GM13977 (cell line): ENCODE measurements around the gene HNRNPA2B1.
"Not testable (repeated sequence)": the region's sequence is repeated elsewhere in the genome, so short reads cannot be mapped to it uniquely, and the experiment has no call there.

Source experiments
- DNase-seq: peaks from one replicate; pipeline ENCODE4 v3.0.0; 2012; ENCODE audit warnings: low spot score
- in situ Hi-C: fragments of 300-500 bp; cut with MboI; formaldehyde crosslinking; loops from one replicate; pipeline ENCODE4 v1.12.0; 2022; ENCODE audit warnings: low sequenced_read_pairs, low pct_unique_long_range_greater_than_20kb, mixed read lengths, inconsistent platforms; ENCODE audit not compliant: unreplicated experiment
- TF ChIP-seq, protein P1 (sequence below): IDR thresholded peaks from 2 replicates; pipeline ENCODE4 v1.5.1; 2012; ENCODE audit warnings: mild to moderate bottlenecking, control low read depth; ENCODE audit not compliant: insufficient read depth; ENCODE audit errors: extremely low read depth, missing control alignments

Gene HNRNPA2B1

DNA sequence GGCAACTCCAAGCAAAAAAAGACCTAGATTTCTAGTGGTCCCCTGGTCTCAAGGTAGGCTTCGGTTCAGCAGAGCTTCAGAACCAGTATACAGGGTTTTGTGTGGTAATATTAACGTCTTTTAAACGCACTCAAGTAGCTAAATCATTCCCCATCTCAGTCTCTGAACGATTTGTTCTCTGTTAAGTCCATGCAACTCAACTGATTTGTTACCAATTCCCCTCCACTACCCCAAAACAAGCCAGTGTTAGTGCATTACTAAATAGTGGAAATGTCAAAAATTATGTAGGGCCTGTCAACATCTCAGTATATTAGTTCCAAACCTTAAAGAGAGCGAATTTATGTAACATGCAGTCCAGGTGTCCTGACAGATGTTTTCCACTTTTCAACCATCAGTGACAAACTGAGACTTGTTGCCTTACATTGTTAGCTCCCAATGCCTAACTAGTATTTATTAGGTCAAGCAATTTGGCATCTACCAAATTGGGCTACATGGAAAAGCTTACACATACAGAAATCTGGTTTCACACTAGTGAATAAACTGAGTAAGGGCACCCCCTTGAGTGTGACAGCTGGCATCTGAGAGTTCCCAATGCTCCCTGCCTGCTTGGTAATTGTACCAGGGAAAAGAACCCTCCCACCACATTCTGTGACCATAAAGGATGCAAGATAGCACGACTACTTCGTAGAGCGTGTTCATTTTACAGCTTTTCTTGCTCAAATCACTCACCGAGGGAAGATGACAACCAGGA, 12.2 kb downstream of the HNRNPA2B1 start:
- TF ChIP-seq, protein P1, sequence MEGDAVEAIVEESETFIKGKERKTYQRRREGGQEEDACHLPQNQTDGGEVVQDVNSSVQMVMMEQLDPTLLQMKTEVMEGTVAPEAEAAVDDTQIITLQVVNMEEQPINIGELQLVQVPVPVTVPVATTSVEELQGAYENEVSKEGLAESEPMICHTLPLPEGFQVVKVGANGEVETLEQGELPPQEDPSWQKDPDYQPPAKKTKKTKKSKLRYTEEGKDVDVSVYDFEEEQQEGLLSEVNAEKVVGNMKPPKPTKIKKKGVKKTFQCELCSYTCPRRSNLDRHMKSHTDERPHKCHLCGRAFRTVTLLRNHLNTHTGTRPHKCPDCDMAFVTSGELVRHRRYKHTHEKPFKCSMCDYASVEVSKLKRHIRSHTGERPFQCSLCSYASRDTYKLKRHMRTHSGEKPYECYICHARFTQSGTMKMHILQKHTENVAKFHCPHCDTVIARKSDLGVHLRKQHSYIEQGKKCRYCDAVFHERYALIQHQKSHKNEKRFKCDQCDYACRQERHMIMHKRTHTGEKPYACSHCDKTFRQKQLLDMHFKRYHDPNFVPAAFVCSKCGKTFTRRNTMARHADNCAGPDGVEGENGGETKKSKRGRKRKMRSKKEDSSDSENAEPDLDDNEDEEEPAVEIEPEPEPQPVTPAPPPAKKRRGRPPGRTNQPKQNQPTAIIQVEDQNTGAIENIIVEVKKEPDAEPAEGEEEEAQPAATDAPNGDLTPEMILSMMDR, result no peak
- DNase-seq, result no peak
- in situ Hi-C loops, result loop anchor here (25.0 kb wide), 1 partner anchor 301 kb away; no protein-coding TSS in a partner anchor

DNA sequence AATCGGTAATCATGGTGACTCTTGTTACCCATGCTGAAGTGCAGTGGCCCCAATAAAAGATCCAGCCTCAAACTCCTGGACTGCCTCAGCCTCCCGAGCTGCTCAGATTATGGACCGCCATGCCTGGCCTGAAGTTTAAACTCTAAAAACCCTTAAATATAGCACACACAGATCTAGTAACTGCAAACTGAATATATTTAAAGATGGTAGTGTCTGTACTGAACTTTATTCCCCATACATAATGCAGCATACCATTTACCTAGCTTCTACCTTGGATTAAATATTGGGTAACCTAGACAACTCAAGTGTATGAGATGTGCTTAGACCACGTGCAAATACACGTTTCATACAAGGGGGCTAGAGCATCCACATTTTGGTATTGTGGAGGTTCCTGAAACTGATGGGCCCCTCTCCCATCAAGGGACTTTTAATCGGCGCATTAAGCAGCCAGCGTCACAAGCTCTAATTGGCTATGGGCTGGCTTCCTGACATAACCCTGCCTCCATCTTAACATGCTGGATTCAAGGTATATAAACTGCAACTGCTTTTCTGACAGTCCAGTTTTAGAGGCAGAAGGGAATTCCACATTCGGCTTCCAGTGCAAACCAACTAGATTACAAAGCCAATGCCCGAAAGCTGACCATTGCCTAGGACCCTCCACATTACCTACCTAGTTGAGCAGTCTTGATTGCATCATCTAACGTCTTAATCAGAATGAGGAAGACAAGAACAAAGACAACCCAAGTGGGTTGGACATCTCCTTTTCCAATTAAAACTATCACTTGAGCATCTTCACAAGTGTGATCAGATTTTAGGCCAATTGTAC, 13.0 kb downstream of the HNRNPA2B1 start:
- DNase-seq, result no peak
- TF ChIP-seq, protein P1, result no peak
- in situ Hi-C loops, result loop anchor here (25.0 kb wide), 1 partner anchor 300 kb away; no protein-coding TSS in a partner anchor

DNA sequence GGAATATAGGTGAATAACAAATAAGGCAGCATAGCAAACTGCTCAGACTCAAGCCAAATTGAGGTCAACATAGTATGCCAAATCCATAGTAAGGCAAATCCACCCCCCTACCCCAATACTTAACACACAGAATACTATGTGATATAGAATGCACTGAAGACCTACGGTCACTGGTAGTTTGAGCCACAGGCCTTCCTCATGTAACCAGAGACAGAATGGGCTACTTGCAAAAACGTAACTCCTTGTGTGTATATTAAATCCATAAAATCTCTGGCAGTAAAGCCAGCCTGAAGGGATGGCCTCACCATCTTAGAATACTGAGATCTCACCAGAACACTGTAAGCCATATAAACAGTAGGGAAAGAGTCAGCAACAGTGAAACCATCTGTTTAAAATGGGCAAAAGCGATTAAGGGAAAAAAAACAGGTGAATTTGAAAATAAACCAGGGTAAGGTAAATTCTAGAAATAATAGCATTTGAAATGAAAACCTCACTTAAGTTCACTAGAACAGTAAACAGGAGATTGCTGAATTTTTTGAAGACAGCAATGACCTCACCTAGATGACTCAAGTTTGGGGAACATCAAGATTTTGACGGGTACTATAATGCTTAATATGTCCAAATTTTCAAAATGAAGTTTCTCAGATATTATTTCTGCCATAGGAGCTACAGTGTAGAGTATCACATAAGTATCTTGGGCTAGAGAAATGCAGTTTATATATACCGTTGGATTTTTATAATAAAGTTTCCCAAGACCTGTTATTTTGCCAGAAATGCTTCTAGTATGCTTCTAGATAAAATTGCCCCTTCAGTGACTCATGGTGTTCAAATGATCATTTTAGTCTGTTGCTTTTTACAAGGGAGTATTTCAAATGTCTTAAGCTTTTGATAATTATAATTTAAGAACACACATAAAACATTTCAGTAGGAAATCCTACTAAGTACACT, 13.9 kb downstream of the HNRNPA2B1 start:
- DNase-seq, result no peak
- in situ Hi-C loops, result loop anchor here (25.0 kb wide), 1 partner anchor 299 kb away; no protein-coding TSS in a partner anchor
- TF ChIP-seq, protein P1, result no peak

DNA sequence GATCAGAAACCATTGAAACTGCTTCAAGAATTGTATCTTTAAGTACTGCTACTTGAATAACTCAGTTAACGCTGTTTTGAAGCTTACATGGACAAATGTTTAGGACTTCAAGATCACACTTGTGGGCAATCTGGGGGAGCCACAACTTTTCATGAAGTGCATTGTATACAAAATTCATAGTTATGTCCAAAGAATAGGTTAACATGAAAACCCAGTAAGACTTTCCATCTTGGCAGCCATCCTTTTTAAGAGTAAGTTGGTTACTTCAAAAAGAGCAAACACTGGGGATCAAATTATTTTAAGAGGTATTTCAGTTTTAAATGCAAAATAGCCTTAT, 14.7 kb downstream of the HNRNPA2B1 start:
- DNase-seq, result no peak
- TF ChIP-seq, protein P1, result no peak
- in situ Hi-C loops, result loop anchor here (25.0 kb wide), 1 partner anchor 299 kb away; no protein-coding TSS in a partner anchor

DNA sequence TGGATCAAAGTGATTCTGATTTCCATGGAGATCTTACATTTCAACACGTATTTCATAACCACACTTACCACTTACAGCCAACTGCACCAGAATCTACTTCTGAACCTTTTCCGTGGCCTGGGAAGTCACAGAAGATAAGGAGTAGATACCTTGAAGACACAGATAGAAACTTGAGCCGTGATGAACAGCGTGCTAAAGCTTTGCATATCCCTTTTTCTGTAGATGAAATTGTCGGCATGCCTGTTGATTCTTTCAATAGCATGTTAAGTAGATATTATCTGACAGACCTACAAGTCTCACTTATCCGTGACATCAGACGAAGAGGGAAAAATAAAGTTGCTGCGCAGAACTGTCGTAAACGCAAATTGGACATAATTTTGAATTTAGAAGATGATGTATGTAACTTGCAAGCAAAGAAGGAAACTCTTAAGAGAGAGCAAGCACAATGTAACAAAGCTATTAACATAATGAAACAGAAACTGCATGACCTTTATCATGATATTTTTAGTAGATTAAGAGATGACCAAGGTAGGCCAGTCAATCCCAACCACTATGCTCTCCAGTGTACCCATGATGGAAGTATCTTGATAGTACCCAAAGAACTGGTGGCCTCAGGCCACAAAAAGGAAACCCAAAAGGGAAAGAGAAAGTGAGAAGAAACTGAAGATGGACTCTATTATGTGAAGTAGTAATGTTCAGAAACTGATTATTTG, 15.3 kb downstream of the HNRNPA2B1 start:
- in situ Hi-C loops, result loop anchor here (25.0 kb wide), 1 partner anchor 298 kb away; no protein-coding TSS in a partner anchor
- TF ChIP-seq, protein P1, result no peak

DNA sequence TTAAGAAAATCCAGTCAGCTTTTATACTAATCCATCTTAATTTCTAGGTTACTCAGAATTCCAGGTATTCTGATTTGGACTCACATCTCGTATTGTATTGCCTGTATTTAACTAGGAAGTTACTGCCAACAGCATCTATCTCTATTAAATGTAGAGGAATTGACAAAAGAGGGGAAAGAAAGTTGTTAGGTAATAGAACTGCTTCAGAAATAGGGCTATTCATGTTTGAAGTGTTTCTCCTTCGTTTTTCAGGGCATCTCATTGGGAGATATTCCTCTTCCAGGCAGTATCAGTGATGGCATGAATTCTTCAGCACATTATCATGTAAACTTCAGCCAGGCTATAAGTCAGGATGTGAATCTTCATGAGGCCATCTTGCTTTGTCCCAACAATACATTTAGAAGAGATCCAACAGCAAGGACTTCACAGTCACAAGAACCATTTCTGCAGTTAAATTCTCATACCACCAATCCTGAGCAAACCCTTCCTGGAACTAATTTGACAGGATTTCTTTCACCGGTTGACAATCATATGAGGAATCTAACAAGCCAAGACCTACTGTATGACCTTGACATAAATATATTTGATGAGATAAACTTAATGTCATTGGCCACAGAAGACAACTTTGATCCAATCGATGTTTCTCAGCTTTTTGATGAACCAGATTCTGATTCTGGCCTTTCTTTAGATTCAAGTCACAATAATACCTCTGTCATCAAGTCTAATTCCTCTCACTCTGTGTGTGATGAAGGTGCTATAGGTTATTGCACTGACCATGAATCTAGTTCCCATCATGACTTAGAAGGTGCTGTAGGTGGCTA, 16.1 kb downstream of the HNRNPA2B1 start:
- not testable (repeated sequence) for DNase-seq
- in situ Hi-C loops, result loop anchor here (25.0 kb wide), 1 partner anchor 297 kb away; no protein-coding TSS in a partner anchor

More for the DNA sequence above, 15.3 kb downstream of the HNRNPA2B1 start:
- no peak for DNase-seq
